GM12801 (cell line): ENCODE data around the gene B9D1.

Experiments
- TF ChIP-seq, protein P1 (sequence below): IDR thresholded peaks from one replicate; pipeline ENCODE4 v1.5.1; 2011; ENCODE audit warnings: control low read depth; ENCODE audit not compliant: insufficient read length; ENCODE audit errors: extremely low read depth

B9D1 gene

DNA sequence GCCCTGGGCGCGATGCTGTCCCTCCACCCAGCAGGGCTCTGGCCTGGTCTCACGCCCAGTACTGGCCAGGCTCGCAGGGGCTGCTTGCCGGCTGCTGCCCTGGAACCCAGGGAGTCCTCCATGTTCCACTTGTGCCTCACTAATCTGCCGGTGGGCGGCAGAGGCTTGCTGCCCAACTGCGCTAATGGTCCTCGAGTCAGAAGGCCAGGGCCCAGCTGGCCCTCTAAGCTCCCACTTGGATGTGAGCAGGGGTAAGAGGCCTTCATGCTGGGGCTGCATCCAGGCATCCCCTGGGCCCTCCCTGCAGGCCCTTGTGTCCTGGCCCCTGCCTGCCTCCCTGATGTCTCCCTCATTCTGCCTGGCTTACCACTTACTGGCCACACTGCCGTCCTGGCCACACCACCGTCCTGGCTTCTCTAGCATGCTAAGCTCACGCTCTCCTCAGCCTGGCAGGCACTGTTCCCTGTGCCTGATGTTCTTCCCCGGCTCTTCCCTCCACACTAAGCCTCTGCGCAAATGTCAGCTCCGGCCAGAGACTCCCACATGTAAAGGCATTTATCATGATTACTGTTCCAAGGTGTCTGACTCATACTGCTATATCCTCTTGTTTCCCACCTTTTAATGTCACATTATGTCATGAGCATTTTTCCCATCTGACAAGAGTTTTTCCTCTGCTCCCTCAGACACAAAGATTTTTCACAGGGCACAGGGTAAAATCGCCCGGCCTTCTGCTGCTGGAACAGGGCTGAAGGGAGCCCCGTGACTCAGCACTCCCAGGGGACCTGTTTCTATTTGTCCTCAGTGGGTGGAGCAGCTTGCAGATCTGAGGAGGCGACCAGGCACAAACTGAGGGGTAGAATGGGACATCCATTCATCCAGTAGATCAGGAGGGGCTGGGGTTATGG, 15.9 kb downstream of the B9D1 start:
- TF ChIP-seq, protein P1, sequence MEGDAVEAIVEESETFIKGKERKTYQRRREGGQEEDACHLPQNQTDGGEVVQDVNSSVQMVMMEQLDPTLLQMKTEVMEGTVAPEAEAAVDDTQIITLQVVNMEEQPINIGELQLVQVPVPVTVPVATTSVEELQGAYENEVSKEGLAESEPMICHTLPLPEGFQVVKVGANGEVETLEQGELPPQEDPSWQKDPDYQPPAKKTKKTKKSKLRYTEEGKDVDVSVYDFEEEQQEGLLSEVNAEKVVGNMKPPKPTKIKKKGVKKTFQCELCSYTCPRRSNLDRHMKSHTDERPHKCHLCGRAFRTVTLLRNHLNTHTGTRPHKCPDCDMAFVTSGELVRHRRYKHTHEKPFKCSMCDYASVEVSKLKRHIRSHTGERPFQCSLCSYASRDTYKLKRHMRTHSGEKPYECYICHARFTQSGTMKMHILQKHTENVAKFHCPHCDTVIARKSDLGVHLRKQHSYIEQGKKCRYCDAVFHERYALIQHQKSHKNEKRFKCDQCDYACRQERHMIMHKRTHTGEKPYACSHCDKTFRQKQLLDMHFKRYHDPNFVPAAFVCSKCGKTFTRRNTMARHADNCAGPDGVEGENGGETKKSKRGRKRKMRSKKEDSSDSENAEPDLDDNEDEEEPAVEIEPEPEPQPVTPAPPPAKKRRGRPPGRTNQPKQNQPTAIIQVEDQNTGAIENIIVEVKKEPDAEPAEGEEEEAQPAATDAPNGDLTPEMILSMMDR = no peak

DNA sequence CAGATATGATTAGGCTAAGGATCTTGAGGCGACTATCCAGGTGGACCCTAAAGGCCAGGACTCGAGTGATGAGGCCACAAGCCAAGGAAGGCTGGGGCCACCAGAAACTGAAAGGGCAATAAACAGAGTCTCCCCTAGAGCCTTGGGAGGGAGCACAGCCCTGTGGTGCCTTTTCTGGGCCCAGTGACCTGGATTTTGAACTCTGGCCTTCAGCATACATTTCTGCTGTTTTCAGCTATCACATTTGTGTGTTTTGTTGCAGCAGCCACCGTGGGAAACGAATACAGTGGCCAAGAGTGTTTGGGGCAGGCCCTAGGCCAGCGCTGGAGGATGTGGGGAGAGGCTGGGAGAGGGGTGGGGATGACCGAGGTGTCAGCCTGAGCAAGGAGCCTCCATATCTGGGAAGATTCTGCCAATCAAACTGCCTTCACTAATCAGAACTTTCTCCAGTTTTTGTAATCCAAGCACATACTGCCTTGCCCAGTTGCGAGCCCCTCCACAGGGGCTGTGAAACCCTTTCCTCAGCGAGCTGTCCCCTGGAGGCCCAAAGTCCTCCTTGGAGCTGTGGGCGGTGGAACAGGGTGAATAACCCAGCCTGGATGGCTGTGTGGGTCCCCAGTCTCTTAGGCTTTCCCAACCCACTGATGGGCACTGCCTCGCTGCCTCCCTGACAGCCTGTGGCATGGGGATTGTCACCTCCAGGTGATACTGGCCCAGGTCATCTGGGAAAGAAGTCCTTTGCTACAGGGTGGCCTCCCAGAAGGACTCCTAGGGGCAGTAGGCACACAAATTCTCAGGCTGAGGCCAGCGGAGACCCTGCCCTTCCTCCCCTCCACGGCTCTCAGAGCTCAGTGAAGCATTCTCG, 16.8 kb downstream of the B9D1 start:
- TF ChIP-seq, protein P1 = no peak

GRCh38 chr17:19345067-19345460, 17.5 kb downstream of the B9D1 start:
- TF ChIP-seq, protein P1 = no peak

DNA sequence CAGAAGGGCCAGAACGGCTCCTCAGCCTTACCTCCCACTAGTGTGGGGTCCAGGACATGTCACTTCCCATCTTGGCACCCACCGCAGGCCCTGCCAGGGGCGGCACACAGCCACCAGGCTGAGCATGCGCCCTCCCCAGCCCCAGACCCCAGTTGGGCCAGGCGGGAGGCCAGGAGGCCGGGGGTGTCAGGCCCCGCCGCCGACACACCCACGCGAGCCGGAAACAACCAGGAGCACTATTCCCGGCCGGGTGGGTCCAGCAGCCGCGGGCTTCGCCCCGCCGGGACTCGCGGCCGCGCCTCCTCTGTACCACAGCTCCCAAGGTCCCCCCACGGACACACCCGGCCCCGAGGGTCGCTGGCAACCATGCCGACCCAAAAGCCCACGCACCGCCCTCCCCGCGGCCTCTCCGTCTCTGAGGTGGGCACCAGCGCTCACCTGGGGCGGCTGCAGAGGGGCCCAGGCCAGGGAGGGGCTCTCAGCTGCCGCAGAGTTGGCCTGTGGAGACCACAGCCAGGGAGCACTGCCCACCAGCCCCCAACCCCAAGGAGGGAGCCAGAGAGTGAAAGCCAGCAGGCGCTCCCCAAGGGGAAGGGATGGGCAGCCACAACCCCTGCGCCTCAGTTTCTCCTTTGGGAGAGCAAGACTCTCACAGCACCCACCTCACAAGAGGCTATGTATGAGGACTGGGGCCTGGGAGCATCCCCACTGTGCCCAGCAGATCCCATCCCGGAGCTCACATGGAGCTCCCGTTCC, 18.0 kb downstream of the B9D1 start:
- TF ChIP-seq, protein P1 = no peak

- TF ChIP-seq, protein P1 = no peak
Measured at GRCh38 chr17:19343671-19344151, 18.8 kb downstream of the B9D1 start.

GRCh38 chr17:19343256-19343630, 19.3 kb downstream of the B9D1 start:
- TF ChIP-seq, protein P1 = no peak
